HCT116 (cell line): Measurements from ENCODE around the gene CHRNG. TPM values are rescaled to one million over a fixed set of nuclear protein-coding genes. Genes with fewer than 3 reads are reported as not detected.

ENCODE experiments used
- ATAC-seq: fragments of 200-7000 bp; cut with Tn5 transposase; 2 replicates; pipeline ENCODE4 v1.9.1; 2020; ENCODE audit warnings: mild to moderate bottlenecking, moderate library complexity
- BruUV-seq: library from RNA; stranded (reverse); fragments of 400-500 nt; replicated peaks from 2 replicates; lab custom pipeline; 2021; lab: Mats Ljungman, UMichigan
- CTCF ChIA-PET: fragments of 300-600 bp; sonication (Branson Sonifier 250); formaldehyde crosslinking; loops from one replicate; lab custom pipeline; 2021; ENCODE audit warnings: antibody characterized with exemption; lab: Charles Lee
- POLR2A ChIA-PET: fragments of 300-600, 350-600 bp; sonication (Branson Sonifier 250); formaldehyde crosslinking; loops from one replicate; lab custom pipeline; 2021; ENCODE audit warnings: antibody characterized with exemption; lab: Charles Lee
- RAD21 ChIA-PET, 2 experiments: fragments of 300-600 bp; sonication (Branson Sonifier 250); formaldehyde crosslinking; loops; one replicate each; lab custom pipeline; 2023; ENCODE audit warnings: low total read pairs in 2 of 2; ENCODE audit not compliant: uncharacterized antibody in 2 of 2, unreplicated experiment in 2 of 2, low non-redundant PET in 1 of 2; lab: Charles Lee
- DNase-seq: peaks from one replicate; pipeline ENCODE4 v3.0.0-alpha.2; 2010; ENCODE audit warnings: low read depth, low spot score
- H2AFZ ChIP-seq: fragments of 200-600 bp; shearing (Covaris generic), sonication (generic); 2 replicates; pipeline ENCODE4 v1.6.1; 2017; ENCODE audit warnings: low read depth, mixed run types, mixed read lengths, antibody characterized with exemption, low read length; ENCODE audit not compliant: poor library complexity, severe bottlenecking
- H3K27ac ChIP-seq: 2 replicates; pipeline ENCODE4 v1.5.1; 2012; ENCODE audit warnings: low read depth, low read length
- H3K27me3 ChIP-seq: fragments of 200-600 bp; sonication (generic); 2 replicates; pipeline ENCODE4 v1.6.1; 2016; ENCODE audit warnings: mixed run types, low read length, mixed read lengths; ENCODE audit not compliant: insufficient read depth
- H3K36me3 ChIP-seq, 2 experiments: fragments of 200-500 bp in 1 of 2; fragments of 200-600 bp in 1 of 2; sonication (Bioruptor generic) in 1 of 2; sonication (generic) in 1 of 2; 2 replicates each; pipeline versions ENCODE4 v1.5.1 to v1.6.1; 2014 to 2016; ENCODE audit warnings: low read length in 2 of 2, inconsistent platforms in 1 of 2, mixed read lengths in 1 of 2, mixed run types in 1 of 2; ENCODE audit not compliant: insufficient read depth in 2 of 2, control insufficient read depth in 1 of 2
- H3K4me1 ChIP-seq, 2 experiments: fragments of 200-600 bp in 1 of 2; sonication (generic) in 1 of 2; 2 replicates each; pipeline versions ENCODE4 v1.5.1 to v1.6.1; 2012 to 2017; ENCODE audit warnings: low read length in 2 of 2, inconsistent platforms in 1 of 2, mild to moderate bottlenecking in 1 of 2, mixed read lengths in 1 of 2, mixed run types in 1 of 2, moderate library complexity in 1 of 2; ENCODE audit not compliant: insufficient read depth in 2 of 2, control insufficient read depth in 1 of 2
- H3K4me2 ChIP-seq: fragments of 200-600 bp; sonication (generic); 2 replicates; pipeline ENCODE4 v1.6.1; 2017; ENCODE audit warnings: mixed run types, low read length, mixed read lengths
- H3K4me3 ChIP-seq, 2 experiments: fragments of 200-600 bp in 1 of 2; sonication (generic) in 1 of 2; replicated peaks in 1 of 2; 2 replicates each; pipeline ENCODE4 v1.5.1; 2011 to 2016; ENCODE audit warnings: low read length in 2 of 2, control low read depth in 1 of 2, low read depth in 1 of 2, mild to moderate bottlenecking in 1 of 2, mixed read lengths in 1 of 2, mixed run types in 1 of 2
- H3K79me2 ChIP-seq: fragments of 200-600 bp; sonication (generic); 2 replicates; pipeline ENCODE4 v1.6.1; 2017; ENCODE audit warnings: mild to moderate bottlenecking, mixed run types, low read length, moderate library complexity, mixed read lengths; ENCODE audit not compliant: insufficient read depth
- H3K9ac ChIP-seq: fragments of 200-600 bp; sonication (generic); 2 replicates; pipeline ENCODE4 v1.6.1; 2016; ENCODE audit warnings: low read length, mixed read lengths
- H3K9me2 ChIP-seq: fragments of 200-600 bp; sonication (generic), shearing (Covaris generic); 2 replicates; pipeline ENCODE4 v1.6.1; 2017; ENCODE audit warnings: mixed run types, mild to moderate bottlenecking, moderate library complexity; ENCODE audit not compliant: insufficient read depth
- H3K9me3 ChIP-seq, 2 experiments: fragments of 200-500 bp in 1 of 2; fragments of 200-600 bp in 1 of 2; sonication (Bioruptor generic) in 1 of 2; sonication (generic) in 1 of 2; 2 replicates each; pipeline ENCODE4 v1.6.1; 2014 to 2017; ENCODE audit warnings: low read length in 2 of 2, mixed read lengths in 2 of 2, inconsistent platforms in 1 of 2, low read depth in 1 of 2, mild to moderate bottlenecking in 1 of 2, mixed run types in 1 of 2, moderate library complexity in 1 of 2; ENCODE audit not compliant: control insufficient read depth in 1 of 2, insufficient read depth in 1 of 2
- H4K20me1 ChIP-seq: fragments of 200-600 bp; sonication (generic), shearing (Covaris generic); 2 replicates; pipeline ENCODE4 v1.6.1; 2017; ENCODE audit warnings: mixed run types, mild to moderate bottlenecking, moderate library complexity; ENCODE audit not compliant: insufficient read depth
- CEBPB ChIP-seq: IDR thresholded peaks from 2 replicates; pipeline ENCODE4 v1.6.1; 2012; ENCODE audit warnings: low read depth
- EGR1 ChIP-seq: IDR thresholded peaks from 2 replicates; pipeline ENCODE4 v1.6.1; 2012; ENCODE audit warnings: low read depth
- EZH2 ChIP-seq: fragments of 200-600 bp; sonication (generic); IDR thresholded peaks from 2 replicates; pipeline ENCODE4 v1.6.1; 2017; ENCODE audit warnings: antibody characterized with exemption, mixed run types
- JUND ChIP-seq: IDR thresholded peaks from 2 replicates; pipeline ENCODE4 v1.6.1; 2012
- MAX ChIP-seq: IDR thresholded peaks from 2 replicates; pipeline ENCODE4 v1.6.1; 2012
- POLR2A ChIP-seq: IDR thresholded peaks from 2 replicates; pipeline ENCODE4 v1.7.0; 2011; ENCODE audit warnings: borderline replicate concordance; ENCODE audit not compliant: insufficient read depth, insufficient read length; ENCODE audit errors: extremely low read depth
- RAD21 ChIP-seq: IDR thresholded peaks from 2 replicates; pipeline ENCODE4 v1.6.1; 2012; ENCODE audit warnings: low read depth, mild to moderate bottlenecking
- SP1 ChIP-seq: IDR thresholded peaks from 2 replicates; pipeline ENCODE4 v1.6.1; 2012; ENCODE audit warnings: low read depth
- TCF7L2 ChIP-seq: IDR thresholded peaks from 2 replicates; pipeline ENCODE4 v1.7.0; 2011; ENCODE audit warnings: borderline replicate concordance, inconsistent platforms; ENCODE audit not compliant: insufficient read depth, insufficient read length; ENCODE audit errors: extremely low read depth
- YY1 ChIP-seq: IDR thresholded peaks from 2 replicates; pipeline ENCODE4 v1.6.1; 2011; ENCODE audit warnings: low read length, low read depth, moderate library complexity, mild to moderate bottlenecking; ENCODE audit not compliant: insufficient replicate concordance; ENCODE audit errors: extremely low read depth
- ZBTB33 ChIP-seq: IDR thresholded peaks from 2 replicates; pipeline ENCODE4 v1.6.1; 2011; ENCODE audit warnings: mild to moderate bottlenecking, low read length, moderate library complexity; ENCODE audit not compliant: insufficient replicate concordance; ENCODE audit errors: extremely low read depth
- ZFX ChIP-seq: fragments of 450-650 bp; IDR thresholded peaks from 2 replicates; pipeline ENCODE4 v1.6.1; 2017
- ZNF274 ChIP-seq: fragments of 200-500 bp; sonication (Bioruptor generic); IDR thresholded peaks from 2 replicates; pipeline ENCODE4 v1.6.1; 2014; ENCODE audit warnings: mild to moderate bottlenecking, low read depth, low read length, inconsistent platforms
- intact Hi-C: fragments of 100-400 bp; cut with micrococcal nuclease; formaldehyde crosslinking; loops from 2 replicates; pipeline ENCODE4 v1.10.0; 2022
- total RNA-seq: library from RNA; stranded (reverse); gene quantifications from one replicate; pipeline ENCODE4 v1.2.1, GENCODE V29; 2021; ENCODE audit not compliant: unreplicated experiment

CHRNG gene
- total RNA-seq, 1 experiment from 2014 or later = not detected

GRCh38 chr2:232490221-232491138, 49.0 kb upstream of the CHRNG start:
- intact Hi-C loops = no loop called here
- DNase-seq = no peak
- no peak for TF ChIP-seq TCF7L2
- TF ChIP-seq EGR1 = no peak
- Histone ChIP-seq H3K9me2 (no peaks in the 10 kb centered on the region), H3K4me1 (0 out of 4 replicates have a peak, but pooled peaks cover 0 to 4% of the 10 kb centered on the region in 2 experiments), H3K9me3 (no peaks in the 10 kb centered on the region), H2AFZ (no peak overlapping the region), H3K36me3 (no peaks in the 10 kb centered on the region), H3K79me2 (no peaks in the 10 kb centered on the region), H3K27me3 (no peaks in the 10 kb centered on the region), H3K27ac (no peak overlapping the region), H4K20me1 (no peaks in the 10 kb centered on the region), H3K9ac (no peak overlapping the region), H3K4me3 (no peak overlapping the region), H3K4me2 (no peak overlapping the region)
- ChIA-PET POLR2A (no interaction called here), CTCF (interaction anchor here (0.6 kb wide), 1 partner anchor 11 kb away, joined by 3 read pairs; no protein-coding TSS in a partner anchor), RAD21 (no interaction called here)
- no TSS peak for BruUV-seq
- no peak for ATAC-seq

DNA sequence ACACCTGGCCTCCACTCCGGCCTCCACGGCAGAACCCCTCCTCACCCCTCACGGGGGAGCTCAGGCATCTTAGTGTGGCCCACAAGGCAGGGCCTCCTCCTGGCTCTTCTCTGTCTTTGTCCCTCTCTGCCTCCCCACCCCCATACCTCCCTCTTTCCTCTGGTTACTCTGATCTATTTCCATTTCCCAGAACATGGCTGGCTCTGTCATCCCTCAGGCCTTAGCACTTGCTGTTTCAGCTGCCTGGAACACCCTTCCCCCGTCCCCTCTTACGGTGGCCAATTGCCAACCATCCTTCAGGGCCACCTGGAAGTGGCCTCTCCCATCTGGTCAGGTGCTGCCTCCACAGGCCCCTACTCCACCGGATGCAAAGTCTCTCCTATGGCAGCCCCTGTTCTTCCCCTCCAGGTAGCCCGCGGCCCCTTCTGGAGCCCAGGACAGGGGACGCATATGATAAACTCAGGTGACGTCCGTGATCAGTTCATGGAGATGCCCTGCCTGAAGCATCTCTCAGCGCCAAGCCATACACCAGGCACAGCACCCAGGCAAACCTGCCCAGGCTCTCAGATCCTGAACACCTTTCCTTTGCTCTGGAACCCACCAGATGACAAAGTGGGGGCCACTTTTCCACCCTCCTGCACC, 48.2 kb upstream of the CHRNG start:
- H3K27me3 ChIP-seq = no peaks in the 10 kb centered on the region

More for the DNA sequence above, 48.2 kb upstream of the CHRNG start:
- H4K20me1 ChIP-seq = no peaks in the 10 kb centered on the region
- H3K27ac ChIP-seq = no peak overlapping the region
- H3K4me3 ChIP-seq = no peak overlapping the region
- H3K9ac ChIP-seq = no peak overlapping the region
- H2AFZ ChIP-seq = no peak overlapping the region
- H3K9me3 ChIP-seq = no peaks in the 10 kb centered on the region
- no TSS peak for BruUV-seq
- H3K9me2 ChIP-seq = no peaks in the 10 kb centered on the region
- TF ChIP-seq CEBPB (no peak), JUND (no peak), SP1 (no peak), EGR1 (no peak), ZFX (no peak), YY1 (no peak), MAX (no peak), POLR2A (no peak), ZBTB33 (no peak), ZNF274 (no peak), EZH2 (no peak), RAD21 (no peak)
- TF ChIP-seq, all 23 proteins: peak for 0
- 0 out of 4 replicates have a peak, but pooled peaks cover 0 to 4% of the 10 kb centered on the region in 2 experiments for H3K4me1 ChIP-seq
- intact Hi-C loops = no loop called here
- RAD21 ChIA-PET = no interaction called here
- no peaks in the 10 kb centered on the region for H3K36me3 ChIP-seq
- CTCF ChIA-PET = no interaction called here
- H3K79me2 ChIP-seq = no peaks in the 10 kb centered on the region
- ATAC-seq (no peak), DNase-seq (no peak)
- no peak overlapping the region for H3K4me2 ChIP-seq
- POLR2A ChIA-PET = no interaction called here
